Stimulated activated CD4-positive, alpha-beta T cell treated with anti-CD3 and anti-CD28 coated beads, Interleukin-15, amount 100 ng/mL, for 24 hours (primary cell): ENCODE data around the gene FICD.
"Not testable (repeated sequence)": the region's sequence is repeated elsewhere in the genome, so short reads cannot be mapped to it uniquely, and the experiment has no call there.

ENCODE experiments used
- DNase-seq: peaks from one replicate; pipeline ENCODE4 v3.0.0-alpha.2; 2020

The FICD gene

GRCh38 chr12:108514973-108515814 is at the start of gene FICD:
Gene FICD (plus strand): TSS chr12:108515277. CDS start chr12:108516973, 1,696 bp downstream.
- DNase-seq = peak; percentile 100

- no peak for DNase-seq
Observed at GRCh38 chr12:108465417-108465816, 49.7 kb upstream of the FICD start.

GRCh38 chr12:108468196-108468968 is 46.7 kb upstream of the FICD start:
- no peak for DNase-seq

GRCh38 chr12:108473400-108474055 is 41.5 kb upstream of the FICD start:
- no peak for DNase-seq

GRCh38 chr12:108475396-108475795 is 39.7 kb upstream of the FICD start:
- DNase-seq = no peak

GRCh38 chr12:108477055-108477880 is 37.8 kb upstream of the FICD start:
- DNase-seq = no peak

GRCh38 chr12:108477881-108478259 is 37.2 kb upstream of the FICD start:
- no peak for DNase-seq

GRCh38 chr12:108478611-108479206 is 36.4 kb upstream of the FICD start:
- DNase-seq = no peak

- no peak for DNase-seq
Observed at GRCh38 chr12:108479364-108480070, 35.6 kb upstream of the FICD start.

GRCh38 chr12:108482717-108483212 is 32.3 kb upstream of the FICD start:
- no peak for DNase-seq

GRCh38 chr12:108483213-108484059 is 31.6 kb upstream of the FICD start:
- no peak for DNase-seq

- DNase-seq = no peak
Observed at GRCh38 chr12:108484431-108484830, 30.6 kb upstream of the FICD start.

GRCh38 chr12:108484845-108485244 is 30.2 kb upstream of the FICD start:
- no peak for DNase-seq

- not testable (repeated sequence) for DNase-seq
Observed at GRCh38 chr12:108485371-108485770, 29.7 kb upstream of the FICD start.

GRCh38 chr12:108487029-108487428 is 28.0 kb upstream of the FICD start:
- DNase-seq = not testable (repeated sequence)

GRCh38 chr12:108491256-108491655 is 23.8 kb upstream of the FICD start:
- DNase-seq = no peak

- peak; percentile 45 for DNase-seq
Observed at GRCh38 chr12:108495054-108495453, 20.0 kb upstream of the FICD start.

GRCh38 chr12:108495823-108496579 is 19.1 kb upstream of the FICD start:
- no peak for DNase-seq

GRCh38 chr12:108498136-108498535 is 16.9 kb upstream of the FICD start:
- no peak for DNase-seq

- DNase-seq = no peak
Observed at GRCh38 chr12:108502922-108503321, 12.2 kb upstream of the FICD start.
